Endothelial cell of umbilical vein (primary cell): ENCODE results near the gene MAGEC1.

Source experiments
- MAX ChIP-seq: IDR thresholded peaks from 2 replicates; pipeline ENCODE4 v1.6.1; 2011; ENCODE audit not compliant: insufficient read depth, insufficient read length
- MYC ChIP-seq: IDR thresholded peaks from one replicate; pipeline ENCODE4 v1.6.1; 2011; ENCODE audit warnings: mild to moderate bottlenecking, low read depth, low read length
- POLR2A ChIP-seq: IDR thresholded peaks from 2 replicates; pipeline ENCODE4 v1.6.1; 2012; ENCODE audit warnings: low read depth, mild to moderate bottlenecking, control low read depth, low read length

GRCh38 chrX:141902366-141902765 is 1.3 kb upstream of the MAGEC1 start:
- TF ChIP-seq POLR2A (no peak), MAX (no peak), MYC (no peak)
